Skeletal muscle cell (primary cell): ENCODE results near the gene RPE.

ENCODE experiments used
- DNase-seq: peaks from one replicate; pipeline ENCODE4 v3.0.0-alpha.2; 2010; ENCODE audit warnings: low read depth
- H3K4me3 ChIP-seq: 2 replicates; pipeline ENCODE4 v1.5.1; 2011; ENCODE audit warnings: low read depth, mild to moderate bottlenecking, control low read depth, low read length, moderate library complexity

RPE gene

GRCh38 chr2:210002158-210003157, at the start of gene RPE:
TSS of gene RPE (plus strand) at chr2:210002638. CDS start at chr2:210002662, 24 bp downstream.
- DNase-seq: peak; percentile 76
- peak within 1 kb of the TSS; percentile 93 for H3K4me3 ChIP-seq

GRCh38 chr2:209956271-209956670, 46.2 kb upstream of the RPE start:
- H3K4me3 ChIP-seq: no peak overlapping the region
- DNase-seq: no peak

GRCh38 chr2:209958016-209958415, 44.4 kb upstream of the RPE start:
- H3K4me3 ChIP-seq: no peak overlapping the region
- no peak for DNase-seq

- H3K4me3 ChIP-seq: no peak overlapping the region
- no peak for DNase-seq
These were observed 42.4 kb upstream of the RPE start for GRCh38 chr2:209960045-209960444.

- no peak for DNase-seq
- H3K4me3 ChIP-seq: no peak overlapping the region
These were observed 41.5 kb upstream of the RPE start for GRCh38 chr2:209960676-209961630.

- no peak overlapping the region for H3K4me3 ChIP-seq
- no peak for DNase-seq
These were observed 36.7 kb upstream of the RPE start for GRCh38 chr2:209965723-209966122.

- DNase-seq: no peak
- no peak overlapping the region for H3K4me3 ChIP-seq
These were observed 32.7 kb upstream of the RPE start for GRCh38 chr2:209969692-209970091.

GRCh38 chr2:209970271-209970670, 32.2 kb upstream of the RPE start:
- DNase-seq: no peak
- no peak overlapping the region for H3K4me3 ChIP-seq

GRCh38 chr2:209970711-209971110, 31.7 kb upstream of the RPE start:
- DNase-seq: no peak
- no peak overlapping the region for H3K4me3 ChIP-seq

GRCh38 chr2:209973328-209973727, 29.1 kb upstream of the RPE start:
- DNase-seq: no peak
- no peak overlapping the region for H3K4me3 ChIP-seq

GRCh38 chr2:209974576-209974975, 27.9 kb upstream of the RPE start:
- no peak overlapping the region for H3K4me3 ChIP-seq
- DNase-seq: no peak

- DNase-seq: no peak
- H3K4me3 ChIP-seq: no peak overlapping the region
These were observed 25.6 kb upstream of the RPE start for GRCh38 chr2:209976698-209977385.

- DNase-seq: no peak
These were observed 24.8 kb upstream of the RPE start for GRCh38 chr2:209977386-209978239.

GRCh38 chr2:209984291-209984690, 18.1 kb upstream of the RPE start:
- no peak overlapping the region for H3K4me3 ChIP-seq
- no peak for DNase-seq

More at GRCh38 chr2:209977386-209978239, 24.8 kb upstream of the RPE start:
- H3K4me3 ChIP-seq: no peak overlapping the region

- no peak overlapping the region for H3K4me3 ChIP-seq
- no peak for DNase-seq
These were observed 16.6 kb upstream of the RPE start for GRCh38 chr2:209985874-209986273.

- H3K4me3 ChIP-seq: no peak overlapping the region
- no peak for DNase-seq
These were observed 16.0 kb upstream of the RPE start for GRCh38 chr2:209986415-209986814.

- H3K4me3 ChIP-seq: no peak overlapping the region
- no peak for DNase-seq
These were observed 14.4 kb upstream of the RPE start for GRCh38 chr2:209988010-209988409.

GRCh38 chr2:209990838-209991237, 11.6 kb upstream of the RPE start:
- H3K4me3 ChIP-seq: no peak overlapping the region
- DNase-seq: no peak

- no peak for DNase-seq
- H3K4me3 ChIP-seq: no peak overlapping the region
These were observed 8.5 kb upstream of the RPE start for GRCh38 chr2:209993968-209994367.
